GM12872 (cell line): ENCODE results near the gene ZGPAT.

Source experiments
- TF ChIP-seq, protein P1 (sequence below): IDR thresholded peaks from 3 replicates; pipeline ENCODE4 v1.5.1; 2011; ENCODE audit warnings: low read depth, mild to moderate bottlenecking, low read length, moderate library complexity; ENCODE audit not compliant: insufficient read depth

The ZGPAT gene

DNA sequence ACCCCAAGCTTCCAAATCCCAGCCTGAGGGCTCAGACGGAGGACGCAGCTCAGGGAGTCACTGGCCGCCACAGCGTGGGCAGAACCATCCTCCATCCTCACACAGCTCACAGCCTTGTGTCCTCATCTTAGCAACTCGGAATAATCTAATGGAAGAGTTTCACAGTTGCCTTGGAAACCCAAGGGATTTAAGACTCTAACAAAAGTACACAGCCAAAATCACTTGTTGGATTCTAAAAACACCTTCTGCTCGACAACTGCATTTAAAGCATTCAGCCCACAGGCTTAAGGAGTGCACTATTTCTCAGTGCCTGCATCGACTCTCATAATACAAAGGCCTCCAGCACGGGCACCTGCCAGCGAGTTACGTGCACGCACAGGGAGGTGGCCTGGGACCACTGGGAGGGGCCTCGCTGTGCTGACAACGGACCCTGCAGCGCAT, 77.9 kb downstream of the ZGPAT start:
- TF ChIP-seq, protein P1, sequence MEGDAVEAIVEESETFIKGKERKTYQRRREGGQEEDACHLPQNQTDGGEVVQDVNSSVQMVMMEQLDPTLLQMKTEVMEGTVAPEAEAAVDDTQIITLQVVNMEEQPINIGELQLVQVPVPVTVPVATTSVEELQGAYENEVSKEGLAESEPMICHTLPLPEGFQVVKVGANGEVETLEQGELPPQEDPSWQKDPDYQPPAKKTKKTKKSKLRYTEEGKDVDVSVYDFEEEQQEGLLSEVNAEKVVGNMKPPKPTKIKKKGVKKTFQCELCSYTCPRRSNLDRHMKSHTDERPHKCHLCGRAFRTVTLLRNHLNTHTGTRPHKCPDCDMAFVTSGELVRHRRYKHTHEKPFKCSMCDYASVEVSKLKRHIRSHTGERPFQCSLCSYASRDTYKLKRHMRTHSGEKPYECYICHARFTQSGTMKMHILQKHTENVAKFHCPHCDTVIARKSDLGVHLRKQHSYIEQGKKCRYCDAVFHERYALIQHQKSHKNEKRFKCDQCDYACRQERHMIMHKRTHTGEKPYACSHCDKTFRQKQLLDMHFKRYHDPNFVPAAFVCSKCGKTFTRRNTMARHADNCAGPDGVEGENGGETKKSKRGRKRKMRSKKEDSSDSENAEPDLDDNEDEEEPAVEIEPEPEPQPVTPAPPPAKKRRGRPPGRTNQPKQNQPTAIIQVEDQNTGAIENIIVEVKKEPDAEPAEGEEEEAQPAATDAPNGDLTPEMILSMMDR, result no peak
